Mammary epithelial cell (primary cell): Measurements from ENCODE around the gene SMIM44.

ENCODE experiments used
- CTCF ChIP-seq, 2 donors: IDR thresholded peaks in 1 of 2; conservative IDR thresholded peaks in 1 of 2; 2 replicates each; pipeline ENCODE4 v1.5.1; 2011 to 2012; ENCODE audit warnings: inconsistent platforms in 2 of 2, low read length in 2 of 2, mild to moderate bottlenecking in 2 of 2, control low read depth in 1 of 2, low read depth in 1 of 2; ENCODE audit not compliant: insufficient read depth in 1 of 2; ENCODE audit errors: extremely low read depth in 1 of 2
- EZH2 ChIP-seq: IDR thresholded peaks from 2 replicates; pipeline ENCODE4 v1.6.1; 2012; ENCODE audit warnings: low read length, inconsistent platforms, borderline replicate concordance

- TF ChIP-seq CTCF (conservative IDR thresholded peaks at IDR 0.05 in 1 of 2, IDR thresholded peaks at IDR 0.05 in 1 of 2; ENCODE audit: extremely low read depth in 1 of 2, insufficient read depth in 1 of 2, low read depth in 1 of 2, low read length in 2 of 2) (no peak), EZH2 (no peak)
These were observed 9.2 kb downstream of the SMIM44 start for GRCh38 chr19:3474010-3474409.
